ENCODE results near the gene INPP5A. TPM values are rescaled to one million over a fixed set of nuclear protein-coding genes. Genes with fewer than 3 reads are reported as not detected.
A peak's percentile ranks its signal among the peaks of the same experiment; 100 is the strongest.
"Not testable (repeated sequence)": the region's sequence is repeated elsewhere in the genome, so short reads cannot be mapped to it uniquely, and the experiment has no call there.

The INPP5A gene
- total and polyA plus RNA-seq, 10 donors, result 11.1 to 41.3 (median 30.8) TPM

DNA sequence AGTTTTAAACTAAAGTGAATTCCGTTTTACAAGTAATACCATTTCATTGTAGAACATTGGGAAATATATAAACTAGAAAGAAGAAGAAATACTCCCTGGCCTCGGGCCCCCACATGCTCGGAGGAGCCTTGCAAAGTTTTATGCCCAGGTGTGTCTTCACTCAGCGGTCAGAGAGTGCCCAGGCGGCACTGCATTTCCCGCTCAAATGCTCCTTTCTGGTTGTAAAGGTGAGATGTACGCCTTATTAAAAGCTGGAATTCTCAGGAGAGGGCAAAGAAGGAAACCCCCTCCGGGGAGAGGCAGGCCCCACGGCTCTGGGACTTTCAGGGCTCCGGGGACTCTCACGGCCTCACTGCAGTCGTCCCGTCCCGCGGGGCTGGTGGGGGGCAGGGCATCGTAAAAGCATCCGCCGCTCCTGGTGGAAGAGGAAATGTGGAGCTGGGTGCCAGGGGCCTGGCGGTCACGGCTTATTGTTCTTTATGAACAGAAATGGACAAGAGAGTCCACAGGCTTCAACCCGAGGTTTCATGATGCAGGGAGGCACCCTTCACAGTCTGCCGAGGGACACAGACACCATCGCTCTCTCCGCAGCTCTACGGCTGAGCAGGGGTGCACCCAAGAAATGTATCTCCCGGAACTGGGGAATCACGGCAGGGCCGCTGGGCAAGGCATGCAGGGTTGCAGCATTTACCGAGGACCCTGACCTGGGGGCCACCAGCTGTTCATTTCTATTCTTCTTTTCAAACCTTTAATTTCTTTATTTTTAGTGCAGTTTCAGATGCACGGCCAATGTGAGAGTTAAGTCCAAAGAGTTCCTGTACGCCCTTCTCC is 47.7 kb upstream of the INPP5A start:
- Histone ChIP-seq H3K27ac (no peak overlapping the region), H3K36me3 (no peaks in the 10 kb centered on the region), H3K4me1 (peaks cover 0 to 19% (median 6%) of the 10 kb centered on the region in 6 donors), H3K4me3 (no peak overlapping the region), H3K27me3 (replicated peaks in 1 of 7) (no peaks in the 10 kb centered on the region), H3K9me3 (no peaks in the 10 kb centered on the region)
- 72 to 88% (median 84%) methylated on average over 31 of the region's 31 CpGs for WGBS, 5 donors
- no peak for TF ChIP-seq POLR2A (IDR thresholded peaks at IDR 0.05)
- no peak for TF ChIP-seq POLR2AphosphoS5 (IDR thresholded peaks at IDR 0.05)
- TF ChIP-seq, protein P1, sequence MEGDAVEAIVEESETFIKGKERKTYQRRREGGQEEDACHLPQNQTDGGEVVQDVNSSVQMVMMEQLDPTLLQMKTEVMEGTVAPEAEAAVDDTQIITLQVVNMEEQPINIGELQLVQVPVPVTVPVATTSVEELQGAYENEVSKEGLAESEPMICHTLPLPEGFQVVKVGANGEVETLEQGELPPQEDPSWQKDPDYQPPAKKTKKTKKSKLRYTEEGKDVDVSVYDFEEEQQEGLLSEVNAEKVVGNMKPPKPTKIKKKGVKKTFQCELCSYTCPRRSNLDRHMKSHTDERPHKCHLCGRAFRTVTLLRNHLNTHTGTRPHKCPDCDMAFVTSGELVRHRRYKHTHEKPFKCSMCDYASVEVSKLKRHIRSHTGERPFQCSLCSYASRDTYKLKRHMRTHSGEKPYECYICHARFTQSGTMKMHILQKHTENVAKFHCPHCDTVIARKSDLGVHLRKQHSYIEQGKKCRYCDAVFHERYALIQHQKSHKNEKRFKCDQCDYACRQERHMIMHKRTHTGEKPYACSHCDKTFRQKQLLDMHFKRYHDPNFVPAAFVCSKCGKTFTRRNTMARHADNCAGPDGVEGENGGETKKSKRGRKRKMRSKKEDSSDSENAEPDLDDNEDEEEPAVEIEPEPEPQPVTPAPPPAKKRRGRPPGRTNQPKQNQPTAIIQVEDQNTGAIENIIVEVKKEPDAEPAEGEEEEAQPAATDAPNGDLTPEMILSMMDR (IDR thresholded peaks at IDR 0.05 in 8 of 11, conservative IDR thresholded peaks at IDR 0.05 in 3 of 11), result no peak
- intact Hi-C loops (cut with DNase I; ENCODE audit: low total_unique reads), result no loop called here
- DNase-seq, result peak; percentile 51

DNA sequence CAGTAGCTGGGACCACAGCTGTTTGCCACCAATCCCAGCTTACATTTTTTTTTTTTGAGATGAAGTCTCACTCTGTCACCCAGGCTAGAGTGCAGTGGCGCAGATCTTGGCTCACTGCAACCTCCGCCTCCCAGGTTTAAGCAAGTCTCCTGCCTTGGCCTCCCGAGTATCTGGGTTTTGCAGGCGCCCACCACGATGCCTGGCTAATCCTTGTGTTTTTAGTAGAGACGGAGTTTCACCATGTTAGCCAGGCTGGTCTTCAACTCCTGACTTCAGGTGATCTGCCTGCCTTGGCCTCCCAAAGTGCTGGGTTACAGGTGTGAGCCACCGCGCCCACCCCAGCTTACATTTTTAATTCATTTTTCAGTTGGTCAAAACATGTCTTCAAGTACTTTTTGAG is 46.1 kb upstream of the INPP5A start:
- intact Hi-C loops (cut with DNase I; ENCODE audit: low total_unique reads), result not testable (repeated sequence)

GRCh38 chr10:132492323-132493025 is 45.1 kb upstream of the INPP5A start:
- WGBS, 5 donors, result 79 to 88% (median 83%) methylated on average over 20 to 21 of the region's 21 CpGs

More for the DNA sequence above, 46.1 kb upstream of the INPP5A start:
- WGBS, 5 donors, result 95 to 97% (median 96%) methylated on average over 8 of the region's 8 CpGs
- not testable (repeated sequence) for H3K27me3 ChIP-seq (replicated peaks in 1 of 7); H3K27ac ChIP-seq; H3K36me3 ChIP-seq; H3K9me3 ChIP-seq; H3K4me3 ChIP-seq
- DNase-seq, result peak; percentile 19
- peaks cover 0 to 19% (median 7%) of the 10 kb centered on the region in 6 donors for H3K4me1 ChIP-seq

DNA sequence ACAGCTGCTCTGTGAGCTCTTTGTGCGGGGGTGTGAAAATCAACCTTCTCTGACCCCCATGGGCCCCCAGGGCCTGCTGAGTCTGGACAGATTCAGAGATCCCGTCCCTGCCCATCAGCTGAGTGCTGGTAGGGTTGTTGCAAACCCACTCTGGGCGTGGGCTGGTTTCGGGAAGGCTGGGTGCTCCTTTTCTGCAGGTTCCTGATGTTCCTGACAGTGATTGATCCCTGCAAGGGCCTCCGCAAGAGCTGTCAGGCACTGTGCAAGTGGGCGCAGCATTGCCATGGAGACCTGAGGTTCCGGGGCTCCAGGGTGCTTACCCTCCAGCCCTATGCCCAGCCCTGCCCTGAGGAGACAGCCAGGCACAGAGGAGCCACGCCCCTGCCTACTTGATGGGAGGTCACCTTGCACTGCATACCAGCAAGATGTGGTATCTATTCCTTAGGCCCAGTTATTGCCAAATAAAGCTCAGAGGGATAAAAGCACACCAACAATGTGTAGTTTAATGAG is 44.3 kb upstream of the INPP5A start:
- DNase-seq, result peak; percentile 47
- Histone ChIP-seq H3K4me1 (peaks cover 0 to 21% (median 7%) of the 10 kb centered on the region in 6 donors), H3K27ac (peak overlapping the region in 5 of 8 donors; percentile 22 to 72 (median 62))

More at GRCh38 chr10:132492323-132493025, 45.1 kb upstream of the INPP5A start:
- H3K9me3 ChIP-seq, result no peaks in the 10 kb centered on the region
- no peak overlapping the region for H3K4me3 ChIP-seq
- peaks cover 0 to 9% (median 0%) of the 10 kb centered on the region in 7 donors for H3K27me3 ChIP-seq (replicated peaks in 1 of 7)
- no peak for TF ChIP-seq POLR2A (IDR thresholded peaks at IDR 0.05)
- peak; percentile 35 to 39 (median 35) for TF ChIP-seq POLR2AphosphoS5 (IDR thresholded peaks at IDR 0.05)
- H3K4me1 ChIP-seq, result peaks cover 0 to 19% (median 7%) of the 10 kb centered on the region in 6 donors
- DNase-seq, result peak; percentile 41
- intact Hi-C loops (cut with DNase I; ENCODE audit: low total_unique reads), result no loop called here
- no peaks in the 10 kb centered on the region for H3K36me3 ChIP-seq
- peak overlapping the region in 6 of 8 donors; percentile 22 to 72 (median 55) for H3K27ac ChIP-seq

More for the DNA sequence above, 44.3 kb upstream of the INPP5A start:
- TF ChIP-seq POLR2AphosphoS5 (IDR thresholded peaks at IDR 0.05), result no peak
- TF ChIP-seq POLR2A (IDR thresholded peaks at IDR 0.05), result no peak
- TF ChIP-seq, protein P1 (IDR thresholded peaks at IDR 0.05 in 8 of 11, conservative IDR thresholded peaks at IDR 0.05 in 3 of 11), result no peak
- 73 to 88% (median 86%) methylated on average over 6 to 8 of the region's 8 CpGs for WGBS, 5 donors
- H3K27me3 ChIP-seq (replicated peaks in 1 of 7), result peaks cover 0 to 16% (median 0%) of the 10 kb centered on the region in 7 donors
- no peaks in the 10 kb centered on the region for H3K9me3 ChIP-seq
- intact Hi-C loops (cut with DNase I; ENCODE audit: low total_unique reads), result no loop called here
- H3K36me3 ChIP-seq, result no peaks in the 10 kb centered on the region
- no peak overlapping the region for H3K4me3 ChIP-seq
